Omental fat pad (tissue), 4 donors: ENCODE results near the gene CISH. TPM values are rescaled to one million over a fixed set of nuclear protein-coding genes. Genes with fewer than 3 reads are reported as not detected.
A peak's percentile ranks its signal among the peaks of the same experiment; 100 is the strongest.

Experiments
- ATAC-seq: fragments of 150-250 bp; one replicate; pipeline ENCODE4 v1.9.1; 2016; ENCODE audit warnings: mild to moderate bottlenecking, moderate library complexity; ENCODE audit not compliant: low FRiP score
- DNase-seq: peaks from one replicate; pipeline ENCODE4 v3.0.0-alpha.2; 2019; ENCODE audit warnings: low spot score
- total RNA-seq, 4 donors: library from RNA; depleted of rRNA; stranded (reverse); fragments of >200 nt; gene quantifications; one replicate each; pipeline ENCODE4 v1.1.0, GENCODE V29; 2016
- TF ChIP-seq, protein P1 (sequence below), 3 donors: fragments of 450-650 bp; IDR thresholded peaks; one replicate each; pipeline ENCODE4 v1.5.1; 2016 to 2017; ENCODE audit warnings: antibody characterized with exemption in 3 of 3, mild to moderate bottlenecking in 3 of 3, moderate library complexity in 2 of 3

The CISH gene
- total RNA-seq, 4 donors from 2014 or later = 10.4 to 27.9 (median 17.9) TPM

GRCh38 chr3:50616003-50616769 lies 4.6 kb upstream of the CISH start:
- ATAC-seq (peak; percentile 37), DNase-seq (peak; percentile 61)
- TF ChIP-seq, protein P1, sequence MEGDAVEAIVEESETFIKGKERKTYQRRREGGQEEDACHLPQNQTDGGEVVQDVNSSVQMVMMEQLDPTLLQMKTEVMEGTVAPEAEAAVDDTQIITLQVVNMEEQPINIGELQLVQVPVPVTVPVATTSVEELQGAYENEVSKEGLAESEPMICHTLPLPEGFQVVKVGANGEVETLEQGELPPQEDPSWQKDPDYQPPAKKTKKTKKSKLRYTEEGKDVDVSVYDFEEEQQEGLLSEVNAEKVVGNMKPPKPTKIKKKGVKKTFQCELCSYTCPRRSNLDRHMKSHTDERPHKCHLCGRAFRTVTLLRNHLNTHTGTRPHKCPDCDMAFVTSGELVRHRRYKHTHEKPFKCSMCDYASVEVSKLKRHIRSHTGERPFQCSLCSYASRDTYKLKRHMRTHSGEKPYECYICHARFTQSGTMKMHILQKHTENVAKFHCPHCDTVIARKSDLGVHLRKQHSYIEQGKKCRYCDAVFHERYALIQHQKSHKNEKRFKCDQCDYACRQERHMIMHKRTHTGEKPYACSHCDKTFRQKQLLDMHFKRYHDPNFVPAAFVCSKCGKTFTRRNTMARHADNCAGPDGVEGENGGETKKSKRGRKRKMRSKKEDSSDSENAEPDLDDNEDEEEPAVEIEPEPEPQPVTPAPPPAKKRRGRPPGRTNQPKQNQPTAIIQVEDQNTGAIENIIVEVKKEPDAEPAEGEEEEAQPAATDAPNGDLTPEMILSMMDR (IDR thresholded peaks at IDR 0.05) = peak in 2 of 3 donors; percentile 87

GRCh38 chr3:50615190-50615589 lies 3.6 kb upstream of the CISH start:
- no peak for DNase-seq
- ATAC-seq = no peak
- TF ChIP-seq, protein P1 (IDR thresholded peaks at IDR 0.05) = no peak

GRCh38 chr3:50612970-50613846 lies 1.6 kb upstream of the CISH start:
- TF ChIP-seq, protein P1 (IDR thresholded peaks at IDR 0.05) = no peak
- no peak for ATAC-seq
- DNase-seq = no peak

DNA sequence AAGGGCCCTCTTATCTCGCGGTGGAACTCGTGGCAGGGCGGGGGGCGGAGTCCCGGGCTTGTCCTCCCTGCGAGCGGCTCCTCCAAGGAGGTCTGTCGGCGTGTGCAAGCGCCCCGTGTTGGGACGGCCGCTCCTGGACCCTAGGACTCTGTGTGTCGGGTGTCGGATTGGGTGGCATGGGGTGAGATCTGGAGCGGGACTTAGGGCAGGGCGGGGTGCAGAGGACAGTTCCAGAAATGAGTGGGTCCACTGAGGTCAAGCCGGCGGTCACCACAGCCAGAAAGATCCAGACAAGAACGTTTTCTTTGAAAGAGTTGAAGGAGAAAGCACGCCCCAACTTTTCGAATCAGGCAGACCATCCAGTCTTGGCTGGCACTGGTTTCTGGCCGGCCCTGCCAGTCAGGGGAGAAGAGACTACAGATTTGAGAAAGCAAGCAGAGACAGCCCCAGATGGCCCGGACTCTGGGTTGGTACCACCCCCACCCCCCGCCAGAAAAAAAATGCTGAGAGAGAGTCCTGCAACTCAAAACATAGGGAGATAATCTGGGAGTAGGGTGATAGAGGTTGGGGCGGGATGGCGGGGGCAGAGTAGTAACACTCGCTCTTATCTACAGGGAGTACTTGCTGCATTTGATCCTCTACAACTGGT lies 784 bp upstream of the CISH start:
- no peak for DNase-seq
- TF ChIP-seq, protein P1 (IDR thresholded peaks at IDR 0.05) = no peak
- no peak for ATAC-seq

GRCh38 chr3:50610992-50611463 lies 546 bp downstream of the CISH start:
- TF ChIP-seq, protein P1 (IDR thresholded peaks at IDR 0.05) = no peak
- ATAC-seq = no peak
- no peak for DNase-seq

DNA sequence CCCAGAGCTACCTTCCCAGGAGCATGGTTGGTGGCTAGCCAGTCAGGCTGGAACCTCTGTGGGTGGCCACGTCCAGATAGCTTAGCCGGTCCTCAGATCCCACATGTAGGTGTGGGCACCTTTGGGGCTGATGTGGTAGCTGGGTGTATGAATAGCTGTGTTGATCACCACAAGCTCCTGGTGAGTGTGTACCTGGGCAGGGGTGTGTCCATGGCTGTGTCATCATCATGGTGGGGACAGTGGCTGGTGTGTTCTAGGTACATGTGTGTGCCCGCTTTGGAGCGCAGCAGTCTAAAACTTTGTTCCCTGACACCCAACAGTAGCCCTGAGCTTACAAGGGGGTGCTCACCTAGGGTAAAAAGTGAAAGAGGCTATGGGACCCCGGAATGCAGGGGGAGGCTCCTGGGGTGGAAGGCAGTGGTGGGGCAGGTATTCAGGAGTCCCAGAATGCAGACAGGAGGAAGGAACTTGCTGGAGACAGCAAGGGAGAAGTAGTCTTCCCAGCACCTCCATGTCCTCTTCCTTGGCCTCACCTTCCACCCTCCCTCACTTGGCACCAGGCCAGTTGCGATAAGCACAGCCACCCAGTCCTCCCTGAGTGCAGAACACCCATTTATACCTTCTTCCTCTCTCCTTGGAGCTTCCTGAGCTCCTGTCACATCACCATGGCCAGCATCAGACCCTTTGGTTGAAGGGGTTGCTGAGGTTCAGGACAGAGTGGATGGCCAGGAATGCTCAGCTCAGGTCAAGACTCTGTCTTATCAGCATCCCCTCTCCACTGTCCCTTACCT lies 1.2 kb downstream of the CISH start:
- DNase-seq (peak; percentile 56), ATAC-seq (no peak)
- TF ChIP-seq, protein P1 (IDR thresholded peaks at IDR 0.05) = no peak
